Lower leg skin (tissue), 3 donors: ENCODE results near the gene OSBP2.

Source experiments
- CTCF ChIP-seq, 3 donors: fragments of 450-650 bp; IDR thresholded peaks; one replicate each; pipeline ENCODE4 v1.5.1; 2016; ENCODE audit warnings: antibody characterized with exemption in 3 of 3, mild to moderate bottlenecking in 3 of 3, moderate library complexity in 2 of 3
- POLR2A ChIP-seq, 2 donors: fragments of 450-650 bp; IDR thresholded peaks; one replicate each; pipeline ENCODE4 v1.6.1; 2016 to 2017; ENCODE audit warnings: antibody characterized with exemption in 2 of 2, mild to moderate bottlenecking in 1 of 2, moderate library complexity in 1 of 2

- no peak for TF ChIP-seq CTCF (IDR thresholded peaks at IDR 0.05)
- no peak for TF ChIP-seq POLR2A (IDR thresholded peaks at IDR 0.05)
Measured at GRCh38 chr22:30887453-30887852, 192.8 kb downstream of the OSBP2 start.
